Stimulated activated CD4-positive, alpha-beta T cell treated with anti-CD3 and anti-CD28 coated beads, Interleukin-2, amount 100 ng/mL, for 24 hours (primary cell): Measurements from ENCODE around the gene SLC39A2.
"Not testable (repeated sequence)": the region's sequence is repeated elsewhere in the genome, so short reads cannot be mapped to it uniquely, and the experiment has no call there.

Source experiments
- DNase-seq, 2 donors: peaks; one replicate each; pipeline ENCODE4 v3.0.0-alpha.2; 2020

The SLC39A2 gene

GRCh38 chr14:20997115-20997514, 2.0 kb upstream of the SLC39A2 start:
- no peak for DNase-seq

GRCh38 chr14:20997564-20997963, 1.5 kb upstream of the SLC39A2 start:
- DNase-seq = no peak

- DNase-seq = no peak
Observed at GRCh38 chr14:20998139-20998538, 954 bp upstream of the SLC39A2 start.

- DNase-seq = no peak
Observed at GRCh38 chr14:20999591-20999990, 498 bp downstream of the SLC39A2 start.

- DNase-seq = no peak
Observed at GRCh38 chr14:21001218-21001617, 2.1 kb downstream of the SLC39A2 start.

GRCh38 chr14:21003788-21004346, 4.8 kb downstream of the SLC39A2 start:
- DNase-seq = no peak

GRCh38 chr14:21009721-21010120, 10.6 kb downstream of the SLC39A2 start:
- DNase-seq = not testable (repeated sequence)

- DNase-seq = no peak
Observed at GRCh38 chr14:21011136-21011535, 12.0 kb downstream of the SLC39A2 start.

- peak; percentile 86 to 89 for DNase-seq
Observed at GRCh38 chr14:21014761-21015190, 15.7 kb downstream of the SLC39A2 start.

GRCh38 chr14:21015312-21015711, 16.2 kb downstream of the SLC39A2 start:
- DNase-seq = no peak

GRCh38 chr14:21016413-21017190, 17.5 kb downstream of the SLC39A2 start:
- no peak for DNase-seq

GRCh38 chr14:21017528-21018245, 18.6 kb downstream of the SLC39A2 start:
- no peak for DNase-seq

GRCh38 chr14:21018286-21018685, 19.2 kb downstream of the SLC39A2 start:
- DNase-seq = no peak

GRCh38 chr14:21018781-21019180, 19.7 kb downstream of the SLC39A2 start:
- no peak for DNase-seq

GRCh38 chr14:21019366-21019765, 20.3 kb downstream of the SLC39A2 start:
- no peak for DNase-seq

- no peak for DNase-seq
Observed at GRCh38 chr14:21020977-21021545, 22.0 kb downstream of the SLC39A2 start.

- DNase-seq = no peak
Observed at GRCh38 chr14:21022686-21023085, 23.6 kb downstream of the SLC39A2 start.

- no peak for DNase-seq
Observed at GRCh38 chr14:21023174-21023573, 24.1 kb downstream of the SLC39A2 start.

GRCh38 chr14:21023817-21024584, 24.9 kb downstream of the SLC39A2 start:
- peak in 1 of 2 donors; percentile 22 for DNase-seq

GRCh38 chr14:21024585-21025370, 25.7 kb downstream of the SLC39A2 start, which contains the start of gene NDRG2:
Gene NDRG2, minus strand, starts transcription at chr14:21025061. Its CDS starts 1,746 bp downstream, at chr14:21023315.
- peak; percentile 67 to 75 for DNase-seq

- DNase-seq = no peak
Observed at GRCh38 chr14:21025371-21026273, 26.5 kb downstream of the SLC39A2 start.
